HG03280 (cell line): ENCODE data around the gene GFOD2.

Source experiments
- ATAC-seq: cut with Tn5 transposase; IDR thresholded peaks from one replicate; pipeline ENCODE4 v1.9.1; 2021; ENCODE audit warnings: mild to moderate bottlenecking, moderate library complexity; ENCODE audit not compliant: unreplicated experiment

GFOD2 gene

DNA sequence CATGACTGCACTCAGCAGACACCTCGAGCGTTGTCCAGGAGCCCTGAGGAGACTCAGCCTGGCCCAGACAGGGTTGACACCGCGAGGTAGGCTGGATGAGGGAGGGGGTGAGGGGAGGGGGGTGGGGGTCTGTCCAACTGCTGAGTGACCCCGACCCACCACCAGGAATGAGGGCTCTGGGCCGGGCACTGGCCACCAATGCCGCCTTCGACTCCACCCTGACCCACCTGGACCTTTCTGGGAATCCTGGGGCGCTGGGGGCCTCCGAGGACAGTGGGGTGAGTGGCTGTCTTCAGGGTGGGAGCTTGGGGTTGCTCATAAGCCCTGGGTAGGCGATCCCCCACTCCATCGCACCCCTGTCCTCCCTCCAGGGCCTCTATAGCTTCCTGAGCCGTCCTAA is 71.4 kb downstream of the GFOD2 start:
- ATAC-seq: no peak

DNA sequence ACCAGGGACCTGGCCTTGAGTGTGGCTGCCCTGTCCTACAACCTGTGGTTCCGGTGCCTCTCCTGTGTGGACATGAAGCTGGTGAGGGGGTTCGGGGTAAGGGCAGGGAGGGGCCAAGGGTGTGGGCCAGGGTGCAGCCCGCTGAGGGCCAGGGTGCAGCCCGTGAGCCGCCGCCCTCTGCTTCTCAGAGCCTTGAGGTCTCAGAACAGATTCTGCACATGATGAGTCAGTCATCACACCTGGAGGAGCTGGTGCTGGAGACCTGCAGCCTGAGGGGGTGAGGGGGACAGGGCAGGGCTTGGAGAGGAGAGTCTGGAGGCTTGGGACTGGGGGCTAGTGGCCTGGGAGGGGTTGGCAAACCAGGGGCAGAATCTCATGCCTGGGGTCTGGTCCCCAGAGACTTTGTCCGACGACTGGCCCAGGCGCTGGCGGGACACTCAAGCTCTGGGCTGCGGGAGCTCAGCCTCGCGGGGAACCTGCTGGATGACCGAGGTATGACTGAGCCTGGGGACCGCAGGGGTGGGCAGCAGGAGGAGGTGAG is 71.9 kb downstream of the GFOD2 start:
- ATAC-seq: no peak

DNA sequence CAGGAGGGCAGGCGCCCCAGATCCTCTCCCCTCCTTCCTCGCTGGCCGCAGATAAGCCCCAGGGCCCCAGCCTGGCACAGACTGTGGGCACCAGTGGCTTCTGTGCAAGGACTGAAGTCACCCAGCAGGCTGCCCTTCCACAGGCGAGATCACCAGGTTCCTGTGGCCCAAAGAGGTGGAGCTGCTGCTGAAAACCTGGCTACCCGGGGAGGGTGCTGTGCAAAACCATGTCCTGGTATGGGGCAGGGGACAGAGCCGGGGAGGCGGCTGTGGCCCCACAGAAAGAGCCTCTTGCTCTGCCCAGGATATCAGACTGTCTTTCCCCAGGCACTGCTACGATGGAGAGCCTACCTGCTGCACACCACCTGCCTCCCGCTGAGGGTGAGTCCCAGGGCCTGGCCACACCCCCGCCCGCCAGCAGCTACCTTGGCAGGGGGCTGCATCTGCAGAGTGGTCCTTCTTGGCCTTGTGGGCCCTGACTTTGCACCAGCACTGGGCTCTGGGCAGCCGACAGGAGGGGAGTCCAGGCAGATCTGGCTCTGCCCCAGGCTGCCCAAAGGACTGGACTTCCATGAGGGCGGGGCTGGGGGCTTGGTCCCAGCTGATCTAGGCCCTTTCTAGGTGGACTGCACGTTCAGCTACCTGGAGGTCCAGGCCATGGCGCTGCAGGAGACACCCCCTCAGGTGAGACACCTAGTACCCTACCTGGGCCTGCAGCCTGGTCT is 73.6 kb downstream of the GFOD2 start:
- ATAC-seq: no peak

DNA sequence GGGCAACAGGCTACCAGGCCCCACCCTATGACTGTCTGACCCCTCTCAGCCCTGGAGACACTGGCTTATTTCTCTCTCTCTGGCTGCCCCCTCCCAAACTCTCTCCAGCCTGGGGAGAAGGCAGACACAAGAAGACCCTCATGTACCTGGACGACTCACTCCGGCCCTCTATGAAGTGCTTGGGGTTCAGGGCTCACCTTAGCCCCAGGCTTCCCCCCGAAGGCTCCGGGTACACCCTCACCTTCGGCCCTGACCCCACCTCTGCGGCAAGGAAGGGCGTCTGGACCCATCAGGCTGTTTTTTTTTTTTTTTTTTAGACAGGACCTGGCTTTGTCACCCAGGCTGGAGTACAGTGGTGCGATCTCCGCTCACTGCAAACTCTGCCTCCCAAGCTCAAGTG is 75.1 kb downstream of the GFOD2 start:
- no peak for ATAC-seq

DNA sequence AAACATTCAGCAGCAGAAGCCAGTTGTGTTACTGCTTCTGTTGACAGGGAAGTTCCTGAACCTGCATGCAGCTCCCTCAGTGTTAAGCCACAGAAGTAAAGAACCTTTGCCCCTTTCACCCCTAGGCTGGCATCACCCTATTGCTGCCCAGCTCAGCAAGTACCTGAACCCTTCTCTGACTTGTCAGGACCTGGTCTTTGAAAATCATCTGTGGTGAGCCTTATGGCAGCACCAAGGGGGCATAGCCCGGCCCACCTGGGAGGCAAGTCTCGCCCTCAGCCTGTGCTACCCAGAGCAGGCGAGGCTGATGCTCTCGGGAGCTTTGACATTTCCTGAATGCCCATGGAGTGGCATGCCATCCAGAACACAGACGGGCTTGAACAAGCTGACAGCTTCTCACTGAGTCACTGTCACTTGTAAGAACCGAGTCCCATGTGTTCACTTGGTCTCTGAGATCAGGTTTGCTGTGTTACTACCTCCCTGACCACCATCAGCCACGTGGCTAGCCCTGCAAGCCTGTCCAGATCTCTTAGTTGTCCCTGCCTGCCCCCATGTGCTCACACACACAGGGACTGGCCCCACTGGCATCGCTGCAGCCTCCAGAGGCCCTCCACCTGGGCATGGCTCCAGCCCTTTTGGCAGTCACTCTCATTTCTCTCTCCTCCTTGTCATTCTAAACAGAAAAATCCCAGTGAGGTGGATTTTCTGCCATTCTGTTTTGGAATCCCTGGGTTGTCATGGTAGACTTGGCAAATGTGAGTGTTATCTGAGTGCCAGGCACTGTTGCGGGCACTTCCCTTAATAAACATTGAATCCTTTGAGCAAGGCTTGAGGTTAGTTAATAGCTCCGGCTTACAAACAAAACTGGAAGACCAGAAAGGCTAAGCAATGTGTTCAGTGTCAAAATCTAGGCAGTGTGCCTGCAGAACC is 77.1 kb downstream of the GFOD2 start:
- ATAC-seq: no peak

DNA sequence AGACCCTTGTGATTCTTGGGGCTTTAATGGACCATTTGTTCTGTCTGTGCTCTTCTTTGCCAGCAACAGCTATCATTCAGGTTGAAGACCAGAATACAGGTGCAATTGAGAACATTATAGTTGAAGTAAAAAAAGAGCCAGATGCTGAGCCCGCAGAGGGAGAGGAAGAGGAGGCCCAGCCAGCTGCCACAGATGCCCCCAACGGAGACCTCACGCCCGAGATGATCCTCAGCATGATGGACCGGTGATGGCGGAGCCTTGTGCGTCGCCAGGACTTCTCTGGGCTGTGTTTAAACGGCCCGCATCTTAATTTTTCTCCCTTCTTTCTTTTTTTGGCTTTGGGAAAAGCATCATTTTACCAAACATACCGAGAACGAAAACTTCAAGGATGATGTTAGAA is 81.5 kb downstream of the GFOD2 start:
- no peak for ATAC-seq

DNA sequence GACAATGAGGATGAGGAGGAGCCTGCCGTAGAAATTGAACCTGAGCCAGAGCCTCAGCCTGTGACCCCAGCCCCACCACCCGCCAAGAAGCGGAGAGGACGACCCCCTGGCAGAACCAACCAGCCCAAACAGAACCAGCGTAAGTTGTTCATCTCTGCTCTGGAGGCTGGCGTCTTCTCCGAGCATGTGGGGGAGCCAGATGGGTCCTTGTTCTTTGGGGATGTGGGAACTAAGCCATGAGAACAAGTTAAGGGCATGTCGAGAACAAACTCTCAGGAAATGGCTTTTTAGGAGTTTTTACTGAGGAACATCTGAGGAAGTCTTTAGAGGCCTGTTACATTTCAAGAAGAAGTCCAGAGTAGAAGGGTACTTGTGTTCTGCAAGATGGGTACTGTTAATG is 82.4 kb downstream of the GFOD2 start:
- ATAC-seq: no peak

DNA sequence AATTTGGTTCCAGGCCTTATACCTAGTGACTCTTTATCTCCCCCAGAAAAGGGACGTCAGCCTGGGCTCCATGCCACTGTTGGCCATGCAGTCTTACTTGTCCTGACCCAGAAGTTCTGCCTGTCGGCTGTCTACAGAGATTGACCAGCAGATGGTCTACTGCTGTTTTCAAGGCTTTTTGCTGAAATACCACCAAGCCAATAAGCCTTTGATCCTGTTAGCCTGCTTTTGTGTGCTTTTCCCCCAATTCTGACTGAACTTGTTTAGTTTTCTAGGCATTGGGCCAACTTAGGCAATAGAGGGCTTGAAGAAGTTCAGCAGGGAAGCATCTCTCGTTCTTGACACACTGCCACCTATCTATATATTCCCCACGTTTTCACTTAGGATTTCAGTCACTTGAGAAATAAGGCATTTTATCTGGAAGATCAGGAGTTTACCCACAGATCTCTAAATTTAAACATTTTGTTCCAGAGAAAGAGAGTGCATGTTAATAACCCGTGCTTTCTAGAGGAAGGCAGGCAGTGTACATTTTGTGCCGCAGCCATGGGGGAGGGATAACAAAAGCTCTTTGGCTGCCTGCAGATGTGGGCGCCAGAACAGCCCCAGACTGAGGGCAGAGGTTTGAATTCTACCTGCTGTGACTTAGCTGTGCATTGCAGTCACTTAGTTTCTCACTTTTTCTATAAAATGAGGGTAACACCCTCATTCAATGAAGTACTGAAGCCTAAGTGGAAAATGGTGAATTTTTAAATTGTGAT is 86.5 kb downstream of the GFOD2 start:
- ATAC-seq: no peak

DNA sequence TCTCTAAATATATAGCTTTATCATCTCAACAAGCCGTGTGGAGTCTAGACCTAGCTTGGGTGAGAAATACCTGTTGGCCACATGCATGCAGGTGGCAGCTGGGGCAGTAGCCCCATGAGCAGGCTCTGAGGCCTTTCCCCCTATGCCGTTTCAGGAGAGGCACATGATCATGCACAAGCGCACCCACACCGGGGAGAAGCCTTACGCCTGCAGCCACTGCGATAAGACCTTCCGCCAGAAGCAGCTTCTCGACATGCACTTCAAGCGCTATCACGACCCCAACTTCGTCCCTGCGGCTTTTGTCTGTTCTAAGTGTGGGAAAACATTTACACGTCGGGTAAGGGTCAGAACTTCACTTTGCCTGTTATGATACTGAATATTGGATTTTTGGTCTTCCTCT is 90.9 kb downstream of the GFOD2 start:
- ATAC-seq: no peak
